GM23338 (cell line): ENCODE data around the gene ADAP1. TPM values are rescaled to one million over a fixed set of nuclear protein-coding genes. Genes with fewer than 3 reads are reported as not detected.

Experiments used
- ATAC-seq: fragments of 200-7000 bp; cut with Tn5 transposase; 3 replicates; pipeline ENCODE4 v1.9.1; 2020
- DNase-seq: peaks from one replicate; pipeline ENCODE4 v3.0.0-alpha.2; 2015; ENCODE audit warnings: low spot score
- H2AFZ ChIP-seq: fragments of 200-600 bp; sonication (generic); 2 replicates; pipeline ENCODE4 v1.8.0; 2016; ENCODE audit warnings: antibody characterized with exemption, mild to moderate bottlenecking, moderate library complexity
- H3F3A ChIP-seq: fragments of 200-600 bp; sonication (generic); replicated peaks from 2 replicates; pipeline ENCODE4 v1.8.0; 2017; ENCODE audit warnings: antibody characterized with exemption, mixed run types, low read depth
- H3K27ac ChIP-seq: fragments of 200-600 bp; sonication (generic); 2 replicates; pipeline ENCODE4 v1.6.1; 2016; ENCODE audit warnings: low read depth
- H3K27me3 ChIP-seq: fragments of 200-600 bp; sonication (generic); 2 replicates; pipeline ENCODE4 v1.8.0; 2016; ENCODE audit warnings: mild to moderate bottlenecking, mixed run types, moderate library complexity; ENCODE audit not compliant: insufficient read depth
- H3K36me3 ChIP-seq: fragments of 200-600 bp; sonication (generic); 2 replicates; pipeline ENCODE4 v1.8.0; 2016; ENCODE audit warnings: mild to moderate bottlenecking; ENCODE audit not compliant: insufficient read depth
- H3K4me1 ChIP-seq: fragments of 200-600 bp; sonication (generic); 2 replicates; pipeline ENCODE4 v1.8.0; 2016; ENCODE audit warnings: mild to moderate bottlenecking, moderate library complexity; ENCODE audit not compliant: insufficient read depth
- H3K4me2 ChIP-seq: fragments of 200-600 bp; sonication (generic); 2 replicates; pipeline ENCODE4 v1.7.1; 2017; ENCODE audit warnings: mixed run types
- H3K4me3 ChIP-seq: fragments of 200-600 bp; sonication (generic); 2 replicates; pipeline ENCODE4 v1.6.1; 2016; ENCODE audit warnings: mixed run types
- H3K79me2 ChIP-seq: fragments of 200-600 bp; sonication (generic); replicated peaks from 2 replicates; pipeline ENCODE4 v1.8.0; 2017; ENCODE audit warnings: mild to moderate bottlenecking; ENCODE audit not compliant: insufficient read depth
- H3K9me2 ChIP-seq: fragments of 200-600 bp; sonication (generic); 2 replicates; pipeline ENCODE4 v1.8.0; 2017; ENCODE audit not compliant: insufficient read depth
- H4K20me1 ChIP-seq: fragments of 200-600 bp; sonication (generic); replicated peaks from 2 replicates; pipeline ENCODE4 v1.8.0; 2017; ENCODE audit warnings: mild to moderate bottlenecking; ENCODE audit not compliant: insufficient read depth
- H3K27ac Mint-ChIP-seq: 2 replicates; pipeline ENCODE4 v1.8.0; 2020; ENCODE audit warnings: inconsistent platforms, mild to moderate bottlenecking, moderate library complexity, mixed read lengths
- H3K27me3 Mint-ChIP-seq: 3 replicates; pipeline ENCODE4 v1.8.0; 2022; ENCODE audit warnings: low read depth, mild to moderate bottlenecking, moderate library complexity, mixed read lengths, inconsistent platforms; ENCODE audit not compliant: insufficient read depth, poor library complexity
- H3K36me3 Mint-ChIP-seq: 3 replicates; pipeline ENCODE4 v1.8.0; 2021; ENCODE audit warnings: low read depth, mild to moderate bottlenecking, inconsistent platforms, moderate library complexity, mixed read lengths
- H3K4me1 Mint-ChIP-seq: 3 replicates; pipeline ENCODE4 v1.8.0; 2020; ENCODE audit warnings: mild to moderate bottlenecking, inconsistent platforms, mixed read lengths
- H3K4me3 Mint-ChIP-seq: 3 replicates; pipeline ENCODE4 v1.8.0; 2021; ENCODE audit warnings: moderate library complexity, mild to moderate bottlenecking, inconsistent platforms, mixed read lengths
- H3K9me3 Mint-ChIP-seq: 3 replicates; pipeline ENCODE4 v1.8.0; 2020; ENCODE audit warnings: moderate library complexity, mild to moderate bottlenecking, inconsistent platforms, mixed read lengths
- CREB1 ChIP-seq: fragments of 250-450 bp; sonication (Bioruptor Pico); IDR thresholded peaks from 2 replicates; pipeline ENCODE4 v1.5.0; 2020; ENCODE audit warnings: low read depth, mild to moderate bottlenecking, moderate library complexity
- CTCF ChIP-seq, 2 experiments: fragments of 200-600 bp in 1 of 2; sonication (generic) in 1 of 2; conservative IDR thresholded peaks; 2 replicates each; pipeline versions ENCODE4 v1.5.1 to v1.6.1; 2016 to 2017; ENCODE audit warnings: antibody characterized with exemption in 2 of 2, low read depth in 2 of 2, mild to moderate bottlenecking in 2 of 2, moderate library complexity in 1 of 2
- ETS1 ChIP-seq: IDR thresholded peaks from 2 replicates; pipeline ENCODE4 v1.6.1; 2016; ENCODE audit warnings: antibody characterized with exemption
- EZH2 ChIP-seq: fragments of 200-600 bp; sonication (generic); IDR thresholded peaks from one replicate; pipeline ENCODE4 v1.8.0; 2017; ENCODE audit warnings: antibody characterized with exemption, mild to moderate bottlenecking, low read depth; ENCODE audit not compliant: unreplicated experiment
- EZH2phosphoT487 ChIP-seq: fragments of 200-600 bp; sonication (generic); IDR thresholded peaks from one replicate; pipeline ENCODE4 v1.8.1; 2018; ENCODE audit warnings: antibody characterized with exemption; ENCODE audit not compliant: unreplicated experiment
- JUNB ChIP-seq: IDR thresholded peaks from one replicate; pipeline ENCODE4 v1.6.1; 2016; ENCODE audit warnings: antibody characterized with exemption; ENCODE audit not compliant: unreplicated experiment
- NANOG ChIP-seq: IDR thresholded peaks from 2 replicates; pipeline ENCODE4 v1.6.1; 2016; ENCODE audit warnings: antibody characterized with exemption, borderline replicate concordance
- POLR2AphosphoS5 ChIP-seq: IDR thresholded peaks from 2 replicates; pipeline ENCODE4 v1.6.1; 2016; ENCODE audit warnings: antibody characterized with exemption, low read depth
- REST ChIP-seq: IDR thresholded peaks from one replicate; pipeline ENCODE4 v1.6.1; 2018; ENCODE audit warnings: antibody characterized with exemption; ENCODE audit not compliant: unreplicated experiment
- STAT1 ChIP-seq: IDR thresholded peaks from one replicate; pipeline ENCODE4 v1.6.1; 2016; ENCODE audit warnings: antibody characterized with exemption; ENCODE audit not compliant: unreplicated experiment
- ZNF114 ChIP-seq: fragments of 250-450 bp; sonication (Bioruptor Pico); IDR thresholded peaks from 2 replicates; pipeline ENCODE4 v1.5.0; 2020; ENCODE audit warnings: mild to moderate bottlenecking, moderate library complexity
- ZNF331 ChIP-seq: fragments of 250-450 bp; sonication (Bioruptor Pico); IDR thresholded peaks from 2 replicates; pipeline ENCODE4 v1.5.0; 2020; ENCODE audit warnings: low read depth, mild to moderate bottlenecking, moderate library complexity
- polyA plus RNA-seq: library from polyadenylated mRNA; unstranded; fragments of >200 nt; fragmentation: Nextera tagmentation; extraction: Ambion mirVana; gene quantifications from 2 replicates; pipeline ENCODE4 v1.2.1, GENCODE V29; 2016
- total RNA-seq: library from RNA; depleted of rRNA; stranded (reverse); fragments of >200 nt; shearing (Covaris generic); gene quantifications from 2 replicates; pipeline ENCODE4 v1.2.3, GENCODE V29; 2014

ADAP1 gene
- total and polyA plus RNA-seq, 2 experiments from 2014 or later = 2.2 to 9.6 TPM

GRCh38 chr7:986766-987751, 32.6 kb upstream of the ADAP1 start (continued):
- TF ChIP-seq CTCF (conservative IDR thresholded peaks at IDR 0.05; ENCODE audit: low read depth in 2 of 2) (no peak), ZNF331 (CRISPR knock-in tag) (no peak), ETS1 (no peak), REST (no peak), JUNB (no peak)

- no peak for DNase-seq
- H3K36me3 ChIP-seq = no peaks in the 10 kb centered on the region
- no peaks in the 10 kb centered on the region for H3K36me3 Mint-ChIP-seq
- no peak overlapping the region for H3K27ac ChIP-seq
- ATAC-seq = no peak
- no peaks in the 10 kb centered on the region for H3K79me2 ChIP-seq
- no peaks in the 10 kb centered on the region for H3K4me1 ChIP-seq
- H3K27me3 Mint-ChIP-seq = peaks cover 3% of the 10 kb centered on the region
- H3K4me2 ChIP-seq = no peak overlapping the region
- no peak overlapping the region for H2AFZ ChIP-seq
- H3K4me3 Mint-ChIP-seq = no peak overlapping the region
- no peaks in the 10 kb centered on the region for H4K20me1 ChIP-seq
- no peaks in the 10 kb centered on the region for H3K27me3 ChIP-seq
- H3K9me2 ChIP-seq = no peaks in the 10 kb centered on the region
- no peaks in the 10 kb centered on the region for H3K4me1 Mint-ChIP-seq
- H3K4me3 ChIP-seq = no peak overlapping the region
- no peaks in the 10 kb centered on the region for H3F3A ChIP-seq
- no peaks in the 10 kb centered on the region for H3K9me3 Mint-ChIP-seq
- no peak overlapping the region for H3K27ac Mint-ChIP-seq
- no peak for TF ChIP-seq ZNF114 (CRISPR knock-in tag)
- TF ChIP-seq NANOG = no peak
- TF ChIP-seq STAT1 = no peak
- no peak for TF ChIP-seq CREB1 (CRISPR knock-in tag)
- no peak for TF ChIP-seq JUNB
- no peak for TF ChIP-seq EZH2phosphoT487
- no peak for TF ChIP-seq ETS1
- no peak for TF ChIP-seq EZH2
- TF ChIP-seq CTCF (conservative IDR thresholded peaks at IDR 0.05; ENCODE audit: low read depth in 2 of 2) = no peak
- no peak for TF ChIP-seq ZNF331 (CRISPR knock-in tag)
- TF ChIP-seq POLR2AphosphoS5 = no peak
These were observed 31.6 kb upstream of the ADAP1 start for GRCh38 chr7:985915-986741.
